ENCODE measurements around the gene MYL5.
"Not testable (repeated sequence)": the region's sequence is repeated elsewhere in the genome, so short reads cannot be mapped to it uniquely, and the experiment has no call there.

Gene MYL5

DNA sequence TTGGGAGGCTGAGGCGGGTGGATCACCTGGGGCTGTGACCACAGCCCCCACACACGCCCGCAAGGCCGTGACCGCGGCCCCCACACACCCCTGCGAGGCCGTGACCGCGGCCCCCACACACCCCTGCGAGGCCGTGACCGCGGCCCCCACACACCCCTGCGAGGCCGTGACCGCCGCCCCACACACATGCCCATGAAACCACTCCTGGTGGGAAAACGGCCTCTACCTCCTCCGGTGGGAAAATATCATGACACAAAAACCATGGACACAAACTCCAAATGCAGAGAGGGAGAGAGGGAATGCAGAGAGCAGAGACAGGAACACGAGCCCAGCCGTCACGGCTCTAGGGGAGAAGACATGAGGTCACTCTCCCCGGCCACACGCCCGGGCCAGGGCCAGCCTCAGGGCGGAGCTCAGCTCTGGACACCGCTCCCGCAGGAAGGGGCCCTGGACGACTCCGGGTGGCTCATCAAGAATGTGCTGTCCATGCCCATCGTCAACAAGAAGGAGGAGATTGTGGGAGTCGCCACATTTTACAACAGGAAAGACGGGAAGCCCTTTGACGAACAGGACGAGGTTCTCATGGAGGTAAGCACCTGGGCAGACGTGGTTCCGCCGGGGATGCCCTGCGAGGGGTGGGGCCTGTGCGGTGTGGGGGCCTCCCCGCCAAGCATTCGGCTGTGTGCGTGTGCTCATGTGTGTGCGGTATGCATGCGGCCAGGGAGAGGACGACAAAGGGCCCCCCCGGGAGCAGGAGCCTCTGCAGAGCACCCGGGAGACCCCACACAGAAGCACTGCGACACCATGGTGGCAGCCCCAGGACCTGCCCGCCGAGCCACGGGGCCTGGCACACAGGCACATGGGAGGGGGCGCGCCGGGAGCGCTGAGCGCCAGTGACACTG is 17.7 kb upstream of the MYL5 start:
- DNase-seq (ENCODE audit: low read depth): no peak

DNA sequence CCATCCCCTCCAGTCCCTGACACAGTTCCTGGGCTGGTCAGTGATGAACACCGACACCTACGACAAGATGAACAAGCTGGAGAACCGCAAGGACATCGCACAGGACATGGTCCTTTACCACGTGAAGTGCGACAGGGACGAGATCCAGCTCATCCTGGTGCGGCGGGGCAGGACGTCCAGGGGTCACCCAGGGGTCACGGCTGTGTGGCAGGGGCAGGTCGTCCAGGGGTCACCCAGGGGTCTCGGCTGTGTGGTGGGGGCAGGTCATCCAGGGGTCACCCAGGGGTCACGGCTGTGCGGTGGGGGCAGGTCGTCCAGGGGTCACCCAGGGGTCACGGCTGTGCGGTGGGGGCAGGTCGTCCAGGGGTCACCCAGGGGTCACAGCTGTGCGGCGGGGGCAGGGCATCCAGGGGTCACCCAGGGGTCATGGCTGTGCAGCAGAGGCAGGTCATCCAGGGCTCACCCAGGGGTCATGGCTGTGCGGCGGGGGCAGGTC is 17.0 kb upstream of the MYL5 start:
- no peak for DNase-seq (ENCODE audit: low read depth)

DNA sequence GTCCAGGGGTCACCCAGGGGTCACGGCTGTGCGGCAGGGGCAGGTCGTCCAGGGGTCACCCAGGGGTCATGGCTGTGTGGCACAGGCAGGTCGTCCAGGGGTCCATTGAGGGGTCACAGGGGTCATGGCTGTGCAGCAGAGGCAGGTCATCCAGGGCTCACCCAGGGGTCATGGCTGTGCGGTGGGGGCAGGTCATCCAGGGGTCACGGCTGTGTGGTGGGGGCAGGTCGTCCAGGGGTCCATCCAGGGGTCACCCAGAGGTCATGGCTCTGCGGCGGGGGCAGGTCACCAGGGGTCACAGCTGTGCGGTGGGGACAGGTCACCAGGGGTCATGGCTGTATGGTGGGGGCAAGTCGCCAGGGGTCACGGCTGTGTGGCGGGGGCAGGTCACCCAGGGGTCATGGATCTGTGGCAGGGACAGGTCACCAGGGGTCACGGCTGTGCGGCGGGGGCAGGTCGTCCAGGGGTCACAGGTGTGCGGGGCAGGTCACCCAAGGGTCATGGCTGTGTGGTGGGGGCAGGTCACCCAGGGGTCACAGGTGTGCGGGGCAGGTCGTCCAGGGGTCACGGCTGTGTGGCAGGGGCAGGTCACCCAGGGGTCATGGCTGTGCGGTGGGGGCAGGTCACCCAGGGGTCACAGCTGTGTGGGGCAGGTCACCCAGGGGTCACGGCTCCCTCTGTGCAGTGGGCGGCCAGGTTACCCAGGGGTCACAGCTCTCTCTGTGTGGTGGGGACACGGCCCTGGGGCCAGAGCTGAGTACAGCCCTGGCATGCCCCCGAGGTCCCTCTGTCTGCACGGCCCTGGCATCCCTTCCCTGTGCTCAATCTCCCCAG is 16.3 kb upstream of the MYL5 start:
- no peak for DNase-seq (ENCODE audit: low read depth)

GRCh38 chr4:658681-659667 is 15.4 kb upstream of the MYL5 start:
- DNase-seq (ENCODE audit: low read depth): no peak

DNA sequence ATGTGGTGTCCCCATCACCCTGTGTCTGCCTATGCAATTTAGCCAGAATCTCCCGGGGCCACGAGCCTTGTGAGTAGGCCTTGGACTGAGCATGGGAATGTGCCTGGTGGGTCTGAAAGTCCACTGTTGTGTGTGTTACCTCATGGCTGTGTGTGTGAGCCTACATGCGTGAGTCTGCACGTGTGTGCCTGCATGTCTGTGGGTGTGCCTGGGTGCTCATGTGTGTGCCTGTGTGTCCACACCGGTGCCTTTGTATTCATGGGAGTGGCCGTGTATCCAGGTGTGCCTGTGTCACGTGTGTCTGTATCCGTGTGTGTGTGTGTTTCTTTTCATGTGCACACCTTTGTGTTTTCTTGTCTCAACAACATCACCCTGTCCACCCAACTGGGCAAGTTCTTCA is 14.5 kb upstream of the MYL5 start:
- DNase-seq (ENCODE audit: low read depth): no peak

- no peak for DNase-seq (ENCODE audit: low read depth)
Measured at GRCh38 chr4:660401-660800, 13.9 kb upstream of the MYL5 start.

- DNase-seq (ENCODE audit: low read depth): no peak
Measured at GRCh38 chr4:661231-661630, 13.1 kb upstream of the MYL5 start.

- DNase-seq (ENCODE audit: low read depth): no peak
Measured at GRCh38 chr4:661881-662761, 12.2 kb upstream of the MYL5 start.

DNA sequence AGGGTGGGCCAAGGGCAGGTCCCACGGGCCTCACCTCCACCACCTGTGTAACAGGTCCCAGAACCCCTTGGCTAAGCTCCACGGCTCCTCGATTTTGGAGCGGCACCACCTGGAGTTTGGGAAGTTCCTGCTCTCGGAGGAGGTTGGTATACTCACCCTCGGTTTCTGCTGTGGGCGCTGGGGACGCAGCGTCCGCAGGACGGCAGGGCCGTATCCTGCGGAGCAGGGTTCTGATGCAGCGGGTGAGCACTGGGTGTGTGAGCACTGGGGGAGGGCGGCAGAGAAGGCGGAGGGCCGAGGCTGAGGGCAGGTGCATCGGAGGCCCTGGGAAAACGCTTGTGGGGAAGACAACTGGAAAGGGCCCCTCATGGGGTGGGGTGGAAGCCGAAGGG is 11.3 kb upstream of the MYL5 start:
- DNase-seq (ENCODE audit: low read depth): no peak

DNA sequence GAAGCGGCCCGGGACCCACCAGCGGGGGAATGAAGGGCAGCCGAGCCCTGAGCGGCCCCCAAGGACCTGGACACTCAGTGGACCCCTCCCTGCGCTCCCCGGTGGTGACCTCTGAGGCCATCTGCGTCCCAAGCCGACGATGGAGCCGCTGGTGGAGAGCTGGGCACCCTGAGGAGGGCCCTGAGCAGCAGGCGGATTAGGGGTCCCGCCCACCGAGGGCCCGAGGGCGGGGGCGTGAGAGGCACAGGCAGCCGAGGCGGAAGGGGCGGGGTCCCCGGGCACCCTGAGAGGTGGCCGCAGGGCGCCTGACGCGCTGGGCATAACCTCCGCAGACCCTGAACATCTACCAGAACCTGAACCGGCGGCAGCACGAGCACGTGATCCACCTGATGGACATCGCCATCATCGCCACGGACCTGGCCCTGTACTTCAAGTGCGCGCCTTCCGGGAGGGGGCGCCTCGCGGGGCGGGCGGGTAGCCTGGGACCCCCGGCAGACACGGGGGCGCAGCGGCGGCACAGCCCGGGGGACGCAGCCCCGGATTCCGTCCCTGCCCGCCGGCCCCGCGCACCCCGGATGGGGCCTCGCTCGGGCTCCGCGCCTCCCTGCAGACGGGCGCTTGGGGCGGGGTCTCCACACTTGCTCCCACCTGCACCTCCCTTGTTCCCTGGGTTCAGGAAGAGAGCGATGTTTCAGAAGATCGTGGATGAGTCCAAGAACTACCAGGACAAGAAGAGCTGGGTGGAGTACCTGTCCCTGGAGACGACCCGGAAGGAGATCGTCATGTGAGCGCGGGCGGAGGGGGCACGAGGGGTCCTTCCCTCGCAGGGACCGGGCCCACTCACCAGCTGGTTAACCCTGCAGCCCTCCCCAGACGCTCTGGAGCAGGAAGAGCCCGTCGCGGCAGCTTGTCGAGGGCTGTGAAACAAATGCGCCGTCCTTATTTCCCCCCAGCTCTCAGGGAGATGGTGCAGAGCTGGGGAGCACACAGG is 10.6 kb upstream of the MYL5 start:
- DNase-seq (ENCODE audit: low read depth): no peak

DNA sequence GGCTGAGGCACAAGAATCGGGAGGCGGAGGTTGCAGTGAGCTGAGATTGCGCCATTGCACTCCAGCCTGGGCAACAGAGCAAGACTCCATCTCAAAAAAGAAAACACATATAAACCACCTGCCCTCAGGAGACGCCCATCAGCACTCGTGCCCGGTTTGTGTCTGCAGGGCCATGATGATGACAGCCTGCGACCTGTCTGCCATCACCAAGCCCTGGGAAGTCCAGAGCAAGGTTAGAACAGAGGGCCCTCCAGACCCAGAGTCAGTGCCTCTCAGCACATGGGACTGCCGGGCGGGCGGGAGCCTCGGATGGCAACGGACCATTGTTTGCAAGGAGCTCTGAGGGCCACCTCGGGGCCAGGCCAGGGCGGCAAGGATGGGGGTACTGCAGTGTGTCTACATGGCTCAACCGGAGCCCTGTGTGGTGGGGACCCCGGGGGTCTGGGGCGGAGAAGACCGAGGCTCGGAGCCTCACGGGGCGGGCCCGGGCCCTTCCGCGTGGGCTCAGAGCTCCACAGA is 9.6 kb upstream of the MYL5 start:
- no peak for DNase-seq (ENCODE audit: low read depth)

- no peak for DNase-seq (ENCODE audit: low read depth)
Measured at GRCh38 chr4:665381-665750, 9.0 kb upstream of the MYL5 start.

GRCh38 chr4:665751-666435 is 8.4 kb upstream of the MYL5 start:
- no peak for DNase-seq (ENCODE audit: low read depth)

- DNase-seq (ENCODE audit: low read depth): no peak
Measured at GRCh38 chr4:666436-666810, 7.9 kb upstream of the MYL5 start.

DNA sequence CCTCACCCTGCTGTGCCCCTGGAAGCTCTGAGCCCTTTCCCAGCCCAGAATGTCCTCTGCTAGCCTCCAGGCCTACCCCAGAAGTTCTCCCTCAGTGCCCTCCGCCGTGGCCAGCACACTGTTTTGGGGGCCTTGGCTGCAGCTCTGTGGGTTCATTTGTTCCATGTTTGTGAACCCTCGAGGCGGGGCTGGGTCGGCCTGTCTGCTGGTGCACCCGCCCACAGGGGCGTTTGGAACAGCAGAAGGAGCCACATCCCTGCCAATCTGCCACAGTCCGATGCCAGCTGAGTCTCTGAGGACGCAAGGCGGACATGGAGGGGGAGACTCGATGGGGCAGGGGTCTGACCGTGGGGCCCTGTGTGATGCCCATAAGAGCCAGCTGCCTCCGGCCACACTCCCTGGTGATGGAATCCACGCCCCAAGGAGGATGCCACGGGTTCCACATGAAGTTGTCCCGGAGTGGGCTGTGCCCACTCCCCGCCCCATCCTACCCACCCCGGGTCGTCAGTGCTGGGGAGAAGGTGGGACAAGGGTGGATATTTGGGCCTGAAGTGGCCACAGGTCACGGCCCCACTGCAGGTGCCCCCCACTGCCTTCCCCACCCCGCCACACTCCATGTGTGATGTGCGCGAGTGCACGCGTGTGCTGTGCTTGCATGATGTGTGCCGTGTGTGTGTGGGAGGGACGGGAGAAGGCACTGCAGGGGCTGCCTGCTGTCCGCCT is 7.4 kb upstream of the MYL5 start:
- DNase-seq (ENCODE audit: low read depth): no peak

GRCh38 chr4:667545-667925 is 6.8 kb upstream of the MYL5 start:
- DNase-seq (ENCODE audit: low read depth): no peak

DNA sequence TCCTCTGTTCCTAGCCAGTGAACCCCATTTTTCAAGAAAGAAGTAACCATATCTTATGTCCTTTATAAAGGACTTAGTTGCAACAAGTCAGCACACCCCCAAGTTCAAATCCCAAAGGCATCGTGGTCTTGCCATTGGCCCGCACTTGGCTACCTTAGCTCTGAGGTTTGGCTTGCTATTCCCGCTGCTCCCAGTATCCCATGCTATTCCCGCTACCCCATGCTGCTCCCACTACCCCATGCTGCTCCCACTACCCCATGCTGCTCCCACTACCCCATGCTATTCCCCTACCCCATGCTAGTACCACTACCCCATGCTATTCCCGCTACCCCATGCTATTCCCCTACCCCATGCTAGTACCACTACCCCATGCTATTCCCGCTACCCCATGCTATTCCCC is 6.1 kb upstream of the MYL5 start:
- not testable (repeated sequence) for DNase-seq (ENCODE audit: low read depth)
